ENCODE results near the gene RAB8B.

Gene RAB8B

GRCh38 chr15:63180746-63181145 is 8.7 kb upstream of the RAB8B start:
- no peak for DNase-seq (ENCODE audit: low read depth)
- no peak overlapping the region for H3K4me3 ChIP-seq (ENCODE audit: low read depth, low read length)
- TF ChIP-seq CTCF (conservative IDR thresholded peaks at IDR 0.05; ENCODE audit: low read depth, low read length), result no peak

GRCh38 chr15:63181648-63182047 is 7.8 kb upstream of the RAB8B start:
- no peak overlapping the region for H3K4me3 ChIP-seq (ENCODE audit: low read depth, low read length)
- DNase-seq (ENCODE audit: low read depth), result no peak
- TF ChIP-seq CTCF (conservative IDR thresholded peaks at IDR 0.05; ENCODE audit: low read depth, low read length), result no peak

DNA sequence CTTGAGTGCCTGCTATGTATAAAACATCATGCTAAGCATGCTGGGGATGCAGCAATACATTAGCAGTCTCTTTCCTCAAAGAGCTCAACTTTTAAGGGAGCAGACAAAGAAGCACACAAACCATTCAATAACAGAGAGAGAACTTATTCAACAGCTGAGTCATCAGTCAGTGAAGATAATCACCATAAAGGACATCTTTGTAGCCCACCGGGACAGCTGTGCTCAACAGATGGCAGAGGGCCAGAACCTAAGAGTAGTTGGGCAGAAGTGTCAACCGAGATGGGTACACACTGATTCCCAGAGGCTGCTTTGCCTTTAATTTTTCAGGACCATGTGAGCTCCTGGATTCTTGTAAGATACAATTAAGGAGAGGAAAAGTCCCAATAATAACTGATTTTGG is 4.2 kb upstream of the RAB8B start:
- no peak for TF ChIP-seq CTCF (conservative IDR thresholded peaks at IDR 0.05; ENCODE audit: low read depth, low read length)
- no peak for DNase-seq (ENCODE audit: low read depth)
- H3K4me3 ChIP-seq (ENCODE audit: low read depth, low read length), result no peak overlapping the region

DNA sequence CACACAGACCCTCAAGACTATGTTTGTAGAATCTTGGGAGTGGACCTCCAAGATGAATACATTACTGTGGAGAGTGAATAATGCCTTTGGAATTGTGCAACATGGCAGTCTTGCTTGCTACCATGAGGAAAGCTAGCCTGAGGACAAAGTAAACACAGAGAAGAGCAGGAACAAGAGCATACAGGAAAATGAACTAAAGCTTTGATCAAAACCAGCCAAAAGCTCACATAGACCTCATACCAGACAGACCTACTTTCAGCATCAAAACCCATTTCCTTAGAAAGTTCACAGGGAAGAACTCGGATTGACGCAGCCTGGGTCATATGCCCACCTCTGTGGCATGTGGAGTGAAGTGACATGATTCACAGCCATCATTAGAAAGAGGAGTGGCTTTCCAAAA is 3.3 kb upstream of the RAB8B start:
- DNase-seq (ENCODE audit: low read depth), result peak; percentile 71
- H3K4me3 ChIP-seq (ENCODE audit: low read depth, low read length), result no peak overlapping the region
- TF ChIP-seq CTCF (conservative IDR thresholded peaks at IDR 0.05; ENCODE audit: low read depth, low read length), result no peak

DNA sequence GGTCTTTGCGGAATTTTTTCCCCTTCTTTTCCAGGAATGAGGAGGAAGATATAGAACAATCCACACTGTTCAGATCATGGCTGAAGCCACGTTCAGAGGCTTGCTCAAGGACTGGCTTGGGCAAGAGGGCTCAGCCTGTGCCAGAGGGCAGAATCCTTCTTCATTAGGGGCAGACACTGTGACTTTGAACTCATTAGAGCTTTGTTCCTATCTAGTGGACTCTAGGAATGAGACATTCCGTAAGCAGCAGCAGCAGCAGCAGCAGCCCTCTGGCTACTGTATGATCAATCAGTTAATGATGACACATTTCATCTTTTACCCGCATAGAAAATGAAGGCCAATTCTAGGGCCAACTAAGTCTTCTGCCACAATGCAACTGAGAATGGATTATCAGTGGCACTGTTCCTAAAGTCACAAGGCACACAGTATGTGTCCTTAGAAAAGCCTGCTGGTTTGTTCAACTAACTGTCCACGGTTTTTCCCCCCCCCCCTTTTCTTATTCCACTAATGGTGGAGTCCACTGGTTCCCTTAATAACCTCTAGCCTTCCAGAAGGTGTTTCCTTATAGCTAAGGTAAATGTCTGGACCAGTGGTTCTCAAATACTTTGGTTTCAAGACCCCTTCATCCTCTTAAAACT is 1.7 kb upstream of the RAB8B start:
- TF ChIP-seq CTCF (conservative IDR thresholded peaks at IDR 0.05; ENCODE audit: low read depth, low read length), result no peak
- no peak for DNase-seq (ENCODE audit: low read depth)
- H3K4me3 ChIP-seq (ENCODE audit: low read depth, low read length), result no peak overlapping the region

DNA sequence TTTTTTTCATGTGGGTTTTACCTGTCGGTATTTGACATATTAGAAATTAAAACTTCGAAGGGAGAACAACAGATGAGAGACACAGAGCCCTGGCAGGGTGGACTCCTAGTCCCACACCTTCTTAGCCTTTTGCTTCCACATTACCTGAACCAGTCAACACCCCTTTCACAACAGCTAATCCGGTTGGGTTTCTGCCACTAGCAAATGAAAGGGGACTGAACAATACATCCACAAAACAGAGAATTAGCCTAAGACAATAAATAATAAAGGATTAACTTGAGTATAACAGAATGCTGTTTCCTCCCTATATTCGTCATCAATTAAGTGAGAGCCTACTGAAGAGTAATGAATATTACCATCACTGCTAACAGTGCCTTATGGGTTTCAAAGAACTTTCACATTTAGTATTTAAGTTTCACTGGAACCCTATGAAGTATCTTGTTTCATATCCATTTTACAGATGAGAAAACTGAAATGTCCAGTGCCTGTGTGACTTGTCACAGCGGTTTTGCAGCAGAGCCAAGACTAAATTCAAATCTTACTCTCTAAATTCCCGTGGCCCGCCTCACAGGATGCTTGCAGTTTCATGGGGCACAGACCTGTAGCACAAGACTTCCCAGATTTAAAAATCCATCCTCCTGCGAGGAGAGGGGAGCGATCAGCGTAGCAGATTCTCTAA is 1.0 kb upstream of the RAB8B start:
- no peak for DNase-seq (ENCODE audit: low read depth)
- H3K4me3 ChIP-seq (ENCODE audit: low read depth, low read length), result peak overlapping the region; percentile 64
- no peak for TF ChIP-seq CTCF (conservative IDR thresholded peaks at IDR 0.05; ENCODE audit: low read depth, low read length)
